ENCODE data around the gene PRAMEF9.

The PRAMEF9 gene

DNA sequence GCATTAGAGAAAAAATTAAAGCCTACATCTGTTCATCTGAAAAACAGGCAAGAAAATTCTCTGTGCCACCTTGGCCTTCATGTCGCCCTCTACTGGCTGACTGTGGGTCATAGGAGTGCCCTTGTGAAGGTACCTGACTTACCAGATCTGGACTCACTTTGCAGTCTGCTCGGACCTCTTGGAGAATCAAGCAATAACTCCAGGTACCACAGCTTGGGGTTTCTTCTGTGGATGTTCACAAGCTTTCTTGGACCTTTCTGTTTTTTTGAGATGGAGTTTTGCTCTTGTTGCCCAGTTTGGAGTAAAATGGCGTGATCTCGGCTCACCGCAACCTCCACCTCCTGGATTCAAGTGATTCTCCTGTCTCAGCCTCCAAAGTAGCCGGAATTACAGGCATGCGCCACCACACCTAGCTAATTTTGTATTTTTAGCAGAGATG lies 56.7 kb downstream of the PRAMEF9 start:
- Histone ChIP-seq H3K36me3 (ENCODE audit: insufficient read depth, low read length) (no peaks in the 10 kb centered on the region), H3K9me3 (ENCODE audit: low read length) (no peaks in the 10 kb centered on the region), H3K27me3 (ENCODE audit: control insufficient read depth in 1 of 2, insufficient read depth in 2 of 2, low read length in 2 of 2) (no peaks in the 10 kb centered on the region), H3K4me3 (ENCODE audit: low read depth in 1 of 2, low read length in 2 of 2) (no peak overlapping the region), H3K27ac (ENCODE audit: low read depth, low read length) (no peak overlapping the region), H3K9ac (ENCODE audit: low read length) (no peak overlapping the region), H3K4me1 (ENCODE audit: insufficient read depth, low read length) (no peaks in the 10 kb centered on the region)

All from muscle layer of colon (tissue), 2 donors.